HCT116 (cell line): Measurements from ENCODE around the gene TSC22D3.

Source experiments
- CBX3 ChIP-seq: IDR thresholded peaks from 2 replicates; pipeline ENCODE4 v1.6.1; 2012; ENCODE audit warnings: low read depth
- CTCF ChIP-seq, 3 experiments: fragments of 200-600 bp in 1 of 3; sonication (generic) in 1 of 3; IDR thresholded peaks in 2 of 3; conservative IDR thresholded peaks in 1 of 3; 2 replicates each; pipeline ENCODE4 v1.5.1; 2012 to 2017; ENCODE audit warnings: low read depth in 2 of 3, low read length in 2 of 3, antibody characterized with exemption in 1 of 3, borderline replicate concordance in 1 of 3, control low read depth in 1 of 3, mild to moderate bottlenecking in 1 of 3, mixed read lengths in 1 of 3, mixed run types in 1 of 3, moderate library complexity in 1 of 3; ENCODE audit not compliant: insufficient read depth in 1 of 3
- FOSL1 ChIP-seq: IDR thresholded peaks from 2 replicates; pipeline ENCODE4 v1.6.1; 2012; ENCODE audit warnings: low read depth
- JUND ChIP-seq: IDR thresholded peaks from 2 replicates; pipeline ENCODE4 v1.6.1; 2012
- POLR2A ChIP-seq: IDR thresholded peaks from 2 replicates; pipeline ENCODE4 v1.7.0; 2011; ENCODE audit warnings: borderline replicate concordance; ENCODE audit not compliant: insufficient read depth, insufficient read length; ENCODE audit errors: extremely low read depth
- POLR2AphosphoS5 ChIP-seq: IDR thresholded peaks from 2 replicates; pipeline ENCODE4 v1.6.1; 2011; ENCODE audit warnings: mild to moderate bottlenecking, low read depth, low read length, moderate library complexity
- SIN3A ChIP-seq: IDR thresholded peaks from 2 replicates; pipeline ENCODE4 v1.6.1; 2012; ENCODE audit warnings: low read depth
- SRF ChIP-seq: IDR thresholded peaks from 2 replicates; pipeline ENCODE4 v1.6.1; 2012; ENCODE audit warnings: low read depth
- TCF7L2 ChIP-seq: IDR thresholded peaks from 2 replicates; pipeline ENCODE4 v1.7.0; 2011; ENCODE audit warnings: borderline replicate concordance, inconsistent platforms; ENCODE audit not compliant: insufficient read depth, insufficient read length; ENCODE audit errors: extremely low read depth
- ZNF274 ChIP-seq: fragments of 200-500 bp; sonication (Bioruptor generic); IDR thresholded peaks from 2 replicates; pipeline ENCODE4 v1.6.1; 2014; ENCODE audit warnings: mild to moderate bottlenecking, low read depth, low read length, inconsistent platforms
- TF ChIP-seq, protein P1 (sequence below): IDR thresholded peaks from 2 replicates; pipeline ENCODE4 v1.6.1; 2012

- TF ChIP-seq, protein P1, sequence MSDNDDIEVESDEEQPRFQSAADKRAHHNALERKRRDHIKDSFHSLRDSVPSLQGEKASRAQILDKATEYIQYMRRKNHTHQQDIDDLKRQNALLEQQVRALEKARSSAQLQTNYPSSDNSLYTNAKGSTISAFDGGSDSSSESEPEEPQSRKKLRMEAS, result no peak
- TF ChIP-seq CTCF (IDR thresholded peaks at IDR 0.05 in 2 of 3, conservative IDR thresholded peaks at IDR 0.05 in 1 of 3; ENCODE audit: borderline replicate concordance in 1 of 3, insufficient read depth in 1 of 3, low read depth in 2 of 3, low read length in 2 of 3) (no peak), POLR2A (no peak), CBX3 (no peak), SRF (no peak), FOSL1 (no peak), POLR2AphosphoS5 (no peak), SIN3A (no peak), TCF7L2 (no peak), ZNF274 (no peak), JUND (no peak)
These were observed 36.0 kb downstream of the TSC22D3 start for GRCh38 chrX:107739541-107739940.
